Retinal pigment epithelial cell (primary cell): Measurements from ENCODE around the gene CSK.

Experiments used
- DNase-seq: peaks from one replicate; pipeline ENCODE4 v3.0.0-alpha.2; 2010; ENCODE audit warnings: low read depth
- H3K4me3 ChIP-seq: 2 replicates; pipeline ENCODE4 v1.5.1; 2011; ENCODE audit warnings: mild to moderate bottlenecking, low read length, control low read depth, moderate library complexity
- TF ChIP-seq, protein P1 (sequence below): conservative IDR thresholded peaks from 2 replicates; pipeline ENCODE4 v1.5.1; 2011; ENCODE audit warnings: low read depth, low read length, control low read depth, inconsistent platforms

Gene CSK

DNA sequence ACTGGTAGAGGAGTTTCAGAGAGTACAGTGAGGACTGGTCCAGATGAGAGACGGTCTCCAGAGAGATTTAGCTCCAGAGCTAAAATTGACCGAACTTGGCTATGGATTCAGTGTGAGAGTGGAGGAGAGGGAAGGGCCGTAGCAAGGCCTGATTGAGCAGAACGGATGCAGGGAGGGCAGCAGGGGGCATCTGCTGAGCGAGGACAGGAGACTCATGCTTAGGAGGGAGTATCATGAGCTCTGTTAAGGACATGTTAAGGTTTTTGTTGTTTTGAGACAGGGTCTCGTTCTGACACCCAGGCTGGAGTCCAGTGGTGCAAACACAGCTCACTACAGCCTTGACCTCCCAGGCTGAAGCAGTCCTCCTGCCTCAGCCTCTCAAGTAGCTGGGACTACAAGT is 23.1 kb downstream of the CSK start:
- no peak for DNase-seq
- TF ChIP-seq, protein P1, sequence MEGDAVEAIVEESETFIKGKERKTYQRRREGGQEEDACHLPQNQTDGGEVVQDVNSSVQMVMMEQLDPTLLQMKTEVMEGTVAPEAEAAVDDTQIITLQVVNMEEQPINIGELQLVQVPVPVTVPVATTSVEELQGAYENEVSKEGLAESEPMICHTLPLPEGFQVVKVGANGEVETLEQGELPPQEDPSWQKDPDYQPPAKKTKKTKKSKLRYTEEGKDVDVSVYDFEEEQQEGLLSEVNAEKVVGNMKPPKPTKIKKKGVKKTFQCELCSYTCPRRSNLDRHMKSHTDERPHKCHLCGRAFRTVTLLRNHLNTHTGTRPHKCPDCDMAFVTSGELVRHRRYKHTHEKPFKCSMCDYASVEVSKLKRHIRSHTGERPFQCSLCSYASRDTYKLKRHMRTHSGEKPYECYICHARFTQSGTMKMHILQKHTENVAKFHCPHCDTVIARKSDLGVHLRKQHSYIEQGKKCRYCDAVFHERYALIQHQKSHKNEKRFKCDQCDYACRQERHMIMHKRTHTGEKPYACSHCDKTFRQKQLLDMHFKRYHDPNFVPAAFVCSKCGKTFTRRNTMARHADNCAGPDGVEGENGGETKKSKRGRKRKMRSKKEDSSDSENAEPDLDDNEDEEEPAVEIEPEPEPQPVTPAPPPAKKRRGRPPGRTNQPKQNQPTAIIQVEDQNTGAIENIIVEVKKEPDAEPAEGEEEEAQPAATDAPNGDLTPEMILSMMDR = no peak
- H3K4me3 ChIP-seq = no peak overlapping the region

DNA sequence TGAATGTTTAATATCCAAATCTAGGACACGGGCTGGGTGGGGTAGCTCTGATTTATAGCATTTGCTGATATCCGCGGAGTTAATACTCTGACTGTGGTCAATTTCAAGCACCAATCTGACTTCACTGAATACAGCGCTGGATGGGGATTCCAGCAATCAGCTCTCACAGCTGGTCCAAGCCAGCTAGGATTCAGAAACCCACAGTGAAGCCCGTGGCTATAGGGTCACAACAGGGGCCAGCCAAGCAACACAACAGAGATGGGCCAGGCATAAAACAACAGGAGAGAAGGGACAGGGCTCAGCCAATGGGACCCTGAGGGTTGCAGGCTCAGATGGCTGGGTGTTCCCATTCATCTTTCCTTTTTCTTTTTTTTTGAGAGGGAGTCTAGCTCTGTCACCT is 25.4 kb downstream of the CSK start:
- TF ChIP-seq, protein P1 = no peak
- no peak for DNase-seq
- no peak overlapping the region for H3K4me3 ChIP-seq

DNA sequence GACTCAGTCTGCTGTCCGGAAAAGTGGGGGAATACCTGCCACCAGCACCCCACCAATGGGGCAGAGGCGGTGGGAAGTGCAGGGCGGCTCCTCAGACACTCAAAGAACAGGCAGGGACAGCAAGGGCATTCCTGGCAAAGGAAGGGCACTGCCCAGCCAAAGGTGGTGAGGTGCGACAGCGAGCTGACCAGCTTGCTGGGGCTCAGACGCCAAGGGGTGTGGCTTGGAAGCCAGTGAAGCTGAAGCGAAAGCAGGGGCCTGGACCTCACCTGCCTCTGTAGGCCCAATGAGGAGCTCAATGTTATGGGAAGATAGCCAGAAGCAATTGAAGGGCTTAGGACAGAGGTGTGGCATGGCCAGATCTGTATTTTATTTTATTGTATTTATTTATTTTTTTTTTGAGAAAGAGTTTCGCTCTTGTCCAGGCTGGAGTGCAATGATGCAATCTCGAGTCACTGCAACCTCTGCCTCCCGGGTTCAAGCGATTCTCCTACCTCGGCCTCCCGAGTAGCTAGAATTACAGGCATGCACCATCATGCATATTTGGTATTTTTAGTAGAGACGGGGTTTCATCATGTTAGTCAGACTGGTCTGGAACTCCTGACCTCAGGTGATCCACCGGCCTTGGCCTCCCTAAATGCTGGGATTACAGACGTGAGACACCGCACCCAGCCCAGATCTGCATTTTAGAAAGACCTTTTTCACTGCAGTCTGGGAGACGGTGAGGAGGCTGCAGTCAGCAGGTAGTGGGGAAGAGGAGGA is 26.4 kb downstream of the CSK start:
- no peak for DNase-seq
- H3K4me3 ChIP-seq = no peak overlapping the region

DNA sequence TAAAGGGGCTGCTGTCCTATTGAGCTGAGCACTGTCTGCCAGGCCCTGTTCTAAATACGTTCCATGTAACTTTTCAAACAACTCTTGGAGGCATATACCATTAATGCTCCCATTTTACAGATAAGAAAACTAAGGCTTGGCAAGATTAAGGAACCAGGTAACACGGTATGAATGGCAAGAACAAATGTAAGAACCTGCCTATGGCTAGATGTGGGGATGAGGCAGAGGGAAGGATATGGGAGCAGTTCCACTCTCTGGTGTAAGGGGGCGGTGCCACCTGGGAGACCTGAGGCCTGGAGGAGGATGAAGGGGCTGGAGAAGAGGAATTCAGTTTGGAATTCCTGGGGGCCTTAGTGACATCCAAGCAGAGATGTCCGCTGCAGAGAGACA is 27.0 kb downstream of the CSK start:
- no peak overlapping the region for H3K4me3 ChIP-seq
- TF ChIP-seq, protein P1 = peak; percentile 24
- DNase-seq = no peak

More for the DNA sequence above, 26.4 kb downstream of the CSK start:
- TF ChIP-seq, protein P1 = no peak

DNA sequence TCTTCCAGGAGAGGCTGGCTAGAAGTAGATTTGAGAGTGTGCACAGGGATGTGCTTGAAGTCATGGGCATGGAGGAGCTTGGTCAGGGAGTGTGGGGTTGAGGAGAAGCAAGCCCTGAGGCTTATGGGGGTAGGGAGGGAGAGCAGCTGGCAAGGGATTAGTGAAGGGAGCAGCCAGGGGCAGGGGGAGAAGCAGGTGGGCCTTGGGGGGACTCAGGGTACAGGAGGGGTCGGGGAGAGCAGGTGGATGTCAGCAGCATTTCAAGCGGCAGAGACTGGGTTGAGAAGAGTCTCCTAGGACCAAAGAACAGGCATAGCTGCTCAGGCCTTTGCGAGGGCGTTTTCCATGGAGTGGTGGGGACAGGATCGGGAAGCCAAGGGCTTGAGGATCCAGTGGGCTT is 27.4 kb downstream of the CSK start:
- TF ChIP-seq, protein P1 = no peak
- H3K4me3 ChIP-seq = no peak overlapping the region
- DNase-seq = no peak

DNA sequence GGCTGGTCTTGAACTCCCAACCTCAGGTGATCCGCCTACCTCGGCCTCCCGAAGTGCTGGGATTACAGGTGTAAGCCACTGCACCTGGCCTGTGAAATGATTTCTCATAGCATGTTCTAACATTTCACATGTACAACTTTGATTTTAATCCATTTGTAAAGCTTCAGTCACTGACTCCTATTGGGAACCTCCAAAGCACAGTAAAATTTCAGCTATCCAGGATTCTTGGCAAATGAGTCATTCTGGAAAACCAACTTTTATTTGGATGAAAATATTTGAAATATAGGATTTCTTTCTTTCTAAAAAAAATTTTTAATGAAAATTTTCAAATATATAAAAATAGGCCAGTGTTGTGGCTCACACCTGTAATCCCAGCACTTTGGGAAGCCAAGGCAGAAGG is 28.1 kb downstream of the CSK start:
- H3K4me3 ChIP-seq = no peak overlapping the region
- TF ChIP-seq, protein P1 = no peak
- no peak for DNase-seq

DNA sequence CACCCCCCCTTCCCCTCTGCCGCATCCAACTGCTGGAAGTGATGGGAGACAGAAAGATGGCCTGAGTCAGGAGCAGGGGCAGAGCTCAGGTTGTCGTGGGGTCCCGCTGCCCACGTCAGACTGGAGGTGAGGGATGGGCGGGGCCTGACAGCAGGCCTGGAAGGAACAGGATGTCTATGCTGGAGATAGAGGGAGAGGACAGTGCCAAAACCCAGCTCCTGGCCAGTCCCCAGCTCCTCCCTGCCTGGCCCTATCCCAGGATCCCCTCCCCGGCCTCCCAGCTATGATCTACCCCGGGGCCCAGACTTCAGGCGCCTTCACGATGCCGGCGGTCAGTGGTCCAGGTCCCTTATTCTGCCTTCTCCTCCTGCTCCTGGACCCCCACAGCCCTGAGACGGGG is 30.7 kb downstream of the CSK start, which contains the start of gene LMAN1L:
LMAN1L (plus strand) TSS at position 303 of the 400 bp plus-strand sequence; CDS start at position 323, 20 bp downstream.
- TF ChIP-seq, protein P1 = no peak
- no peak within 1 kb of the TSS for H3K4me3 ChIP-seq
- no peak for DNase-seq
